HG03103 (cell line): ENCODE results near the gene USH2A.
A peak's percentile ranks its signal among the peaks of the same experiment; 100 is the strongest.

Experiments
- ATAC-seq: cut with Tn5 transposase; IDR thresholded peaks from one replicate; pipeline ENCODE4 v1.9.1; 2021; ENCODE audit warnings: low read depth; ENCODE audit not compliant: unreplicated experiment

The USH2A gene

GRCh38 chr1:216144661-216145450 is 278.4 kb downstream of the USH2A start:
- ATAC-seq = no peak

GRCh38 chr1:216142921-216143320 is 280.3 kb downstream of the USH2A start:
- no peak for ATAC-seq

- no peak for ATAC-seq
These were observed 282.3 kb downstream of the USH2A start for GRCh38 chr1:216140730-216141524.

DNA sequence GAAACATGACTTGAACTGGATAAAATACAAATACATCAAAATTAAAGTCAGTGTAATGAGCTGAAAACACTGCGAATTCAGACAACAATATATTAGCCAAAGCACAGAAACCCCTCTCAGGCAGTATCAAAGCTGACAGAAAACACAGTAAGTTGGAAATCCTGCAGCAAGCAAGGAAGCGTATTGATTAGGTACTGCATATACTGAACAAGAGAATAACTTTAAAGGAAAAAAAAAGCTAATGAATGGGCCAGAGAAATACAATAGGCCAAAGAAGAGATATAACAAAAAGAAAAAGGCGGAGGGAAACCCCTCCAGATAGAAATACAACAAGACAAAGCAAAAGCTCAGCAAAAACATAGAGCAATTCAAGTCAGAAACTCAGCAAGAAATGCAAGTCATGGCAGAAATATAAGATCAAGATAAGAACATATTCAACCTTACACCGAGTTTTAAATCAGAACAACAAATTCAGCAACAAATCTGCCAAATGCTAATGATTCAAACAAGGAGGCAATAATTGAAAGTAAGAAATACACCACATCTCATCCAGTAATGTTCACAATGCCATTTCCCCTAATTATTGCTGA is 299.0 kb downstream of the USH2A start:
- no peak for ATAC-seq

DNA sequence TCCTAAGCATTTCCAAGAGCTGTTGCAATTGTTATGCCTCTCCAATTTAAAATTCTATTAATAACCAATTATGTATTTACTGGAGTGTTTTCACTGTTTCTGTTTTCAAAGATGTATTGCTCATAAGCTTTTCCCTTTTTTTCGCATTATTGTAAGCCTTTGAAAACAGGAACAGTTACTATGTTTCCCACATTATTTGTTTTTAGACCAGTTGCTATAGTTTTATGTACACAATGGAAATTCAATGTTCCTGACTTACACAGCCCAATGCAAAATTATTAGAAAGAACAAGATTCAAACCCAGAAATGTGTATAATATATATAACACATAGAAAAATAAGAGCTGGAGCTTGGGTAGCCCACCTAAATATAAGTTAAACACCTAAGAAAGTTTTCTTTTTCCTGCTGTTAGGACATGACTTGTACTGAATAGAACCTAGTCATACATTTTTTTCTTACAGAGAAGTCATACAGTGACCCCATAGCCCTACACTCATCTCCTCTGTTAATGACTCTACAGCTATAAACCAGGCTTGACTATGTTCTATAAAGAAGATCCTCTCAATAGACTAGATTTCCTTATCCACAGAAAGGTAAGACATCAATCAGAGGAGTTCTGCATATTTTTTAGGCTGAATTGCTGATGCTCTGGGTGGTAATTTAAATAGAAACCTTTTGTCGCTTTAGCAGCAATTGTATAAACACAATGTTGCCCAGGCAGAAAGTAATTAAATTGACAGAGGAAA is 299.6 kb downstream of the USH2A start:
- ATAC-seq = no peak

- peak; percentile 88 for ATAC-seq
These were observed 303.6 kb downstream of the USH2A start for GRCh38 chr1:216119600-216119999.

- ATAC-seq = no peak
These were observed 309.1 kb downstream of the USH2A start for GRCh38 chr1:216114180-216114579.

GRCh38 chr1:216113181-216113580 is 310.1 kb downstream of the USH2A start:
- ATAC-seq = no peak

GRCh38 chr1:216111842-216112241 is 311.4 kb downstream of the USH2A start:
- no peak for ATAC-seq

GRCh38 chr1:216095400-216095799 is 327.8 kb downstream of the USH2A start:
- no peak for ATAC-seq

DNA sequence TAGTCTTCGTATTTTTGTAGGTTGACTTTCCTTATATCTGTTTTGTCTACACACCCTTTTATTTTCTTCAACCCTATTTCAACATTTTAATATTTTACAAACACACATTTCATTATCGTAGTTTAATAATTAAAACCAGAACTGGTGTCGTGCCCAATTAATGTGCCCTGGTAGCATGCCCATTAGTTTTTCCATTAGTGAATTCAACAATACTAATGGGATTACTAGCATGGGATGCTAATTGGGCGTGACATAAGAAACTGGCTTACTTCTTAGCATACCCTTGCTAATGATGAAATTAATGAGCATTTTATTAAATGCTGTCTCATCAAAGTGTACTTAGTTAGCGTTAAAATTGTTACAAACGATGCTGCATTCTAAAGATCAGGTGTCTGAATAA is 332.7 kb downstream of the USH2A start:
- no peak for ATAC-seq

DNA sequence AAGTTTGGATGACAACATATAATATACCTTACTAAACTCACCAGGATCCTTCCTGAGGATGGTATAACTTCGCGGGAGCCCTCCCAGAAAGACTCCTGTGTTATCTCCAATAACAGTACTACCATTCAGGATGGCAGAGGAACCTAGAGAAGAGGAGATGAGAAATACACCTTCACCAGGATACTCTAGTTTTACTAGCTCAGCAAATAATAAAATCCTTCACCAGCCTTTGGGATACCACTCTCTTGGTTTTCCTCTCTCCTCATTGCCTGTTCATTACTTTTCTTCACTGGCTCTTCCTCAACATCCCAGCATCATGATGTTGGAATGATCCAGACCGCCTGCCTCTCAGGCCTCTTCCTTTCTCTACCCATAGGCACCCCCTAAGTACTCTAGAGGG is 336.6 kb downstream of the USH2A start:
- ATAC-seq = no peak

DNA sequence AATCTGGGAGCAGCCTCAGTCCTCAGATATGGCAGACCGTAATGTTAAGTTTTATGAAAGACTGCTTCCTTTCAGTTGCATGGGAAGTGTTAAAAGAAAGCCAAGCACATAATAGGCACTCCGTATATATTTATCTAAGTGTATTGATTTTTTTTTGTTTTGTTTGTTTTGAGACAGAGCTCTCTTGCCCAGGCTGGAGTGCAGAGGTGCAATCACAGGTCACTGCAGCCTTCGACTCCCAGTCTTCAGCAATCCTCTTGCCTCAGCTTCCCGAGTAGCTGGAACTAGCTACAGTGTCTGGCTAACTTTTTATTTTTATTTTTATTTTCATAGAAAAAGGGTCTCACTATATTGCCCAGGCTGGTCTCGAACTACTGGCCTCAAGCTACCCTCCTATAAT is 341.8 kb downstream of the USH2A start:
- ATAC-seq = no peak

DNA sequence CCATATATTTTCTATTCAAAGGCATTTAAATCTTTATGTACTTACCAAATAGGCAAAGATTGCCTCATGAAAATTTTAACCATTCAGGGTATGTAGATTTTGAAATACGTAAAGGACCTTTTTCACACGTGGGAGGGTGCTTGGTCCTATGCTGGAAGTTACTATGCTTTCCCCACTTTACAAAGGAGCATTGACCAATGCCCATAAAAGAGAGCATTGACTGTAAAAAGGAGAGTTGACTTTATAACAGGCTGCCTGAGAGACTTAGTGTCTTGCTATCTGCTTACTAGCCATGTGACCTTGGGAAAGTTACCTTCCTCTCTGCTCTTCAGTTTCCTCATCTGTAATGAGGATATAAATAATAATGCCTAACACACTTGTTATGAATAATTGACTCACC is 346.5 kb downstream of the USH2A start:
- no peak for ATAC-seq

GRCh38 chr1:216075339-216075738 is 347.9 kb downstream of the USH2A start:
- ATAC-seq = no peak

DNA sequence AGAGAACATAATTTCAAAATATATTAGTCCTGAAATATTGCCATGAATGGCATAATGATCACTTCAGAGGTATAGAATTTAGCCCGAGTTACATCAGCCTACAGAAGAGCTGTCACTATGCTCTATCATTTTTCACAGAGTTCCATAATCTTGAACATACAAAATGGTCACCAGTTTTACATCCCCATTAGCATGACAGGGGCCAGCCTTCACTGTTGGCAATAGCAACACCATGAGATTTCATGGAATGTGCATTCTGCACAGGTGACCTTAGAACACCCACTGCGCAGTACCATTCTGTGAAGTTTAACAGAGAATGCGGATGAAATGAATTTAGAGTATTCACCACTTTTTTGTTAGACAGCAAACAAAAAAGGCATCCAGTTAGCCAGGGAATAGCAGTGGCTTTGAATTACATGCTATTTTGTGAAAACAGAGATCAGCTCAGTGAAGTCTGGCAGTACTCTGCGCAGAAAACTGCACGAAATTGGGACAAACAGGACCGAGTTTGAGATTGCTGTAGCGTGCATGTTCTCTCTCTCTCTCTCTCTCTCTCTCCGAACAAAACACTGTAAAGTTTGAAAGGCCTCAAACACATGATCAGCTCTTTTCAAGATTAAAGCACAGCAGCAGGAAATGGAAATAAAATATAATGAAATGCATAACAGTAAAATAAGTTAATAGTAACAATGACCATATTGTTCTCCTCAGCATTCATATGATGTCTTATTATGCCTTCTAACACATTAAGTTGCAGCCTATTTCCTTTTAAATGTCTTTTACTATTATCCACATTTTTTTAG is 349.3 kb downstream of the USH2A start:
- no peak for ATAC-seq

GRCh38 chr1:216071262-216071661 is 352.0 kb downstream of the USH2A start:
- ATAC-seq = no peak

DNA sequence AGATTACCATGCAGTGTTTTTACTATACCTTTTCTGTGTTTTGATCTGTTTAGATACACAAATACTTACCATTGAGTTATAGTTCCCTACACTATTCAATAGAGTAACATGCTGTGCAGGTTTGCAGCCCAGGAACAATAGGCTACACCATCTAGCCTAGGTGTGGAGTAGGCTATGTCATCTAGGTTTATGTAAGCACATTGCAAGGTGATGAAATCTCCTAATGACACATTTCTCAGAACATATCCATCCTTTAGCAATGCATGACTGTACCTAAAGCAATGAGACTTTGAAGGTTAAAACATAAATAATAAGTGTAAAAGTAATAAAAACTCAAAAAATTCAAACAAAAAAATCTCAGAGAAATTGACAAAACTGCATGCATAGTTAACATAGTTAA is 358.6 kb downstream of the USH2A start:
- no peak for ATAC-seq

DNA sequence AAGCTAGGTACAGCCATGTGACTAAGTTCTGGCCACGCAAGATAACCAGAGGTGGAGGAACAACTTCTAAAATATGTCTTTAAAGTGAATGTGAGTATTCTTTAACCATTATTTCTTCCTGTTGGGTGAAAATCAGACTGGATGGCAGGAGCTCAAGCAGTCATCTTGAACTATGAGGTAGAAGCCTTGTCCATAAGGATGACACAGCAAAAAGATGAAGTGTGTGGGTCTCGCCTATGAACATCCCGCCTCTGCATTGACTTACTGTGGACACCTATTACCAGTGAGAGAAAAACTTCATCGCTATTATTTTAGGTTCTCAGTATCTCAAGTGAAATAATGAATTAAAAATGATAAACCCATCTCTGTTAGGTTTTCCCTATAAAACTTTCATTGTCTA is 365.3 kb downstream of the USH2A start:
- no peak for ATAC-seq

- no peak for ATAC-seq
These were observed 366.2 kb downstream of the USH2A start for GRCh38 chr1:216057063-216057462.
